HCT116 (cell line): Measurements from ENCODE around the gene LRCH1. TPM values are rescaled to one million over a fixed set of nuclear protein-coding genes. Genes with fewer than 3 reads are reported as not detected.

Experiments used
- ATAC-seq: fragments of 200-7000 bp; cut with Tn5 transposase; 2 replicates; pipeline ENCODE4 v1.9.1; 2020; ENCODE audit warnings: mild to moderate bottlenecking, moderate library complexity
- BruUV-seq: library from RNA; stranded (reverse); fragments of 400-500 nt; replicated peaks from 2 replicates; lab custom pipeline; 2021; lab: Mats Ljungman, UMichigan
- CTCF ChIA-PET: fragments of 300-600 bp; sonication (Branson Sonifier 250); formaldehyde crosslinking; loops from one replicate; lab custom pipeline; 2021; ENCODE audit warnings: antibody characterized with exemption; lab: Charles Lee
- POLR2A ChIA-PET: fragments of 300-600, 350-600 bp; sonication (Branson Sonifier 250); formaldehyde crosslinking; loops from one replicate; lab custom pipeline; 2021; ENCODE audit warnings: antibody characterized with exemption; lab: Charles Lee
- RAD21 ChIA-PET, 2 experiments: fragments of 300-600 bp; sonication (Branson Sonifier 250); formaldehyde crosslinking; loops; one replicate each; lab custom pipeline; 2023; ENCODE audit warnings: low total read pairs in 2 of 2; ENCODE audit not compliant: uncharacterized antibody in 2 of 2, unreplicated experiment in 2 of 2, low non-redundant PET in 1 of 2; lab: Charles Lee
- DNase-seq: peaks from one replicate; pipeline ENCODE4 v3.0.0-alpha.2; 2010; ENCODE audit warnings: low read depth, low spot score
- H2AFZ ChIP-seq: fragments of 200-600 bp; shearing (Covaris generic), sonication (generic); 2 replicates; pipeline ENCODE4 v1.6.1; 2017; ENCODE audit warnings: low read depth, mixed run types, mixed read lengths, antibody characterized with exemption, low read length; ENCODE audit not compliant: poor library complexity, severe bottlenecking
- H3K27ac ChIP-seq: 2 replicates; pipeline ENCODE4 v1.5.1; 2012; ENCODE audit warnings: low read depth, low read length
- H3K27me3 ChIP-seq: fragments of 200-600 bp; sonication (generic); 2 replicates; pipeline ENCODE4 v1.6.1; 2016; ENCODE audit warnings: mixed run types, low read length, mixed read lengths; ENCODE audit not compliant: insufficient read depth
- H3K36me3 ChIP-seq, 2 experiments: fragments of 200-500 bp in 1 of 2; fragments of 200-600 bp in 1 of 2; sonication (Bioruptor generic) in 1 of 2; sonication (generic) in 1 of 2; 2 replicates each; pipeline versions ENCODE4 v1.5.1 to v1.6.1; 2014 to 2016; ENCODE audit warnings: low read length in 2 of 2, inconsistent platforms in 1 of 2, mixed read lengths in 1 of 2, mixed run types in 1 of 2; ENCODE audit not compliant: insufficient read depth in 2 of 2, control insufficient read depth in 1 of 2
- H3K4me1 ChIP-seq, 2 experiments: fragments of 200-600 bp in 1 of 2; sonication (generic) in 1 of 2; 2 replicates each; pipeline versions ENCODE4 v1.5.1 to v1.6.1; 2012 to 2017; ENCODE audit warnings: low read length in 2 of 2, inconsistent platforms in 1 of 2, mild to moderate bottlenecking in 1 of 2, mixed read lengths in 1 of 2, mixed run types in 1 of 2, moderate library complexity in 1 of 2; ENCODE audit not compliant: insufficient read depth in 2 of 2, control insufficient read depth in 1 of 2
- H3K4me2 ChIP-seq: fragments of 200-600 bp; sonication (generic); 2 replicates; pipeline ENCODE4 v1.6.1; 2017; ENCODE audit warnings: mixed run types, low read length, mixed read lengths
- H3K4me3 ChIP-seq, 2 experiments: fragments of 200-600 bp in 1 of 2; sonication (generic) in 1 of 2; replicated peaks in 1 of 2; 2 replicates each; pipeline ENCODE4 v1.5.1; 2011 to 2016; ENCODE audit warnings: low read length in 2 of 2, control low read depth in 1 of 2, low read depth in 1 of 2, mild to moderate bottlenecking in 1 of 2, mixed read lengths in 1 of 2, mixed run types in 1 of 2
- H3K79me2 ChIP-seq: fragments of 200-600 bp; sonication (generic); 2 replicates; pipeline ENCODE4 v1.6.1; 2017; ENCODE audit warnings: mild to moderate bottlenecking, mixed run types, low read length, moderate library complexity, mixed read lengths; ENCODE audit not compliant: insufficient read depth
- H3K9ac ChIP-seq: fragments of 200-600 bp; sonication (generic); 2 replicates; pipeline ENCODE4 v1.6.1; 2016; ENCODE audit warnings: low read length, mixed read lengths
- H3K9me2 ChIP-seq: fragments of 200-600 bp; sonication (generic), shearing (Covaris generic); 2 replicates; pipeline ENCODE4 v1.6.1; 2017; ENCODE audit warnings: mixed run types, mild to moderate bottlenecking, moderate library complexity; ENCODE audit not compliant: insufficient read depth
- H3K9me3 ChIP-seq, 2 experiments: fragments of 200-500 bp in 1 of 2; fragments of 200-600 bp in 1 of 2; sonication (Bioruptor generic) in 1 of 2; sonication (generic) in 1 of 2; 2 replicates each; pipeline ENCODE4 v1.6.1; 2014 to 2017; ENCODE audit warnings: low read length in 2 of 2, mixed read lengths in 2 of 2, inconsistent platforms in 1 of 2, low read depth in 1 of 2, mild to moderate bottlenecking in 1 of 2, mixed run types in 1 of 2, moderate library complexity in 1 of 2; ENCODE audit not compliant: control insufficient read depth in 1 of 2, insufficient read depth in 1 of 2
- H4K20me1 ChIP-seq: fragments of 200-600 bp; sonication (generic), shearing (Covaris generic); 2 replicates; pipeline ENCODE4 v1.6.1; 2017; ENCODE audit warnings: mixed run types, mild to moderate bottlenecking, moderate library complexity; ENCODE audit not compliant: insufficient read depth
- ATF3 ChIP-seq: IDR thresholded peaks from 2 replicates; pipeline ENCODE4 v1.6.1; 2012
- CBX3 ChIP-seq: IDR thresholded peaks from 2 replicates; pipeline ENCODE4 v1.6.1; 2012; ENCODE audit warnings: low read depth
- CTCF ChIP-seq, 3 experiments: fragments of 200-600 bp in 1 of 3; sonication (generic) in 1 of 3; IDR thresholded peaks in 2 of 3; conservative IDR thresholded peaks in 1 of 3; 2 replicates each; pipeline ENCODE4 v1.5.1; 2012 to 2017; ENCODE audit warnings: low read depth in 2 of 3, low read length in 2 of 3, antibody characterized with exemption in 1 of 3, borderline replicate concordance in 1 of 3, control low read depth in 1 of 3, mild to moderate bottlenecking in 1 of 3, mixed read lengths in 1 of 3, mixed run types in 1 of 3, moderate library complexity in 1 of 3; ENCODE audit not compliant: insufficient read depth in 1 of 3
- ELF1 ChIP-seq: IDR thresholded peaks from 2 replicates; pipeline ENCODE4 v1.6.1; 2012; ENCODE audit warnings: low read depth, borderline replicate concordance
- EZH2 ChIP-seq: fragments of 200-600 bp; sonication (generic); IDR thresholded peaks from 2 replicates; pipeline ENCODE4 v1.6.1; 2017; ENCODE audit warnings: antibody characterized with exemption, mixed run types
- FOSL1 ChIP-seq: IDR thresholded peaks from 2 replicates; pipeline ENCODE4 v1.6.1; 2012; ENCODE audit warnings: low read depth
- JUND ChIP-seq: IDR thresholded peaks from 2 replicates; pipeline ENCODE4 v1.6.1; 2012
- MAX ChIP-seq: IDR thresholded peaks from 2 replicates; pipeline ENCODE4 v1.6.1; 2012
- POLR2AphosphoS5 ChIP-seq: IDR thresholded peaks from 2 replicates; pipeline ENCODE4 v1.6.1; 2011; ENCODE audit warnings: mild to moderate bottlenecking, low read depth, low read length, moderate library complexity
- RAD21 ChIP-seq: IDR thresholded peaks from 2 replicates; pipeline ENCODE4 v1.6.1; 2012; ENCODE audit warnings: low read depth, mild to moderate bottlenecking
- REST ChIP-seq: IDR thresholded peaks from 2 replicates; pipeline ENCODE4 v1.6.1; 2012; ENCODE audit warnings: low read depth
- SIN3A ChIP-seq: IDR thresholded peaks from 2 replicates; pipeline ENCODE4 v1.6.1; 2012; ENCODE audit warnings: low read depth
- SP1 ChIP-seq: IDR thresholded peaks from 2 replicates; pipeline ENCODE4 v1.6.1; 2012; ENCODE audit warnings: low read depth
- SRF ChIP-seq: IDR thresholded peaks from 2 replicates; pipeline ENCODE4 v1.6.1; 2012; ENCODE audit warnings: low read depth
- YY1 ChIP-seq: IDR thresholded peaks from 2 replicates; pipeline ENCODE4 v1.6.1; 2011; ENCODE audit warnings: low read length, low read depth, moderate library complexity, mild to moderate bottlenecking; ENCODE audit not compliant: insufficient replicate concordance; ENCODE audit errors: extremely low read depth
- ZBTB33 ChIP-seq: IDR thresholded peaks from 2 replicates; pipeline ENCODE4 v1.6.1; 2011; ENCODE audit warnings: mild to moderate bottlenecking, low read length, moderate library complexity; ENCODE audit not compliant: insufficient replicate concordance; ENCODE audit errors: extremely low read depth
- ZFX ChIP-seq: fragments of 450-650 bp; IDR thresholded peaks from 2 replicates; pipeline ENCODE4 v1.6.1; 2017
- ZNF274 ChIP-seq: fragments of 200-500 bp; sonication (Bioruptor generic); IDR thresholded peaks from 2 replicates; pipeline ENCODE4 v1.6.1; 2014; ENCODE audit warnings: mild to moderate bottlenecking, low read depth, low read length, inconsistent platforms
- intact Hi-C: fragments of 100-400 bp; cut with micrococcal nuclease; formaldehyde crosslinking; loops from 2 replicates; pipeline ENCODE4 v1.10.0; 2022
- total RNA-seq: library from RNA; stranded (reverse); gene quantifications from one replicate; pipeline ENCODE4 v1.2.1, GENCODE V29; 2021; ENCODE audit not compliant: unreplicated experiment

LRCH1 gene
- total RNA-seq, 1 experiment from 2014 or later: 15.6 TPM

- ChIA-PET CTCF (no interaction called here), POLR2A (no interaction called here), RAD21 (no interaction called here)
- Histone ChIP-seq H3K9me2 (no peaks in the 10 kb centered on the region), H3K36me3 (no peaks in the 10 kb centered on the region), H3K27me3 (no peaks in the 10 kb centered on the region), H4K20me1 (no peaks in the 10 kb centered on the region), H3K4me1 (no peaks in the 10 kb centered on the region), H3K9me3 (no peaks in the 10 kb centered on the region), H3K27ac (no peak overlapping the region), H3K79me2 (no peaks in the 10 kb centered on the region), H3K4me2 (no peak overlapping the region), H2AFZ (no peak overlapping the region), H3K4me3 (no peak overlapping the region), H3K9ac (no peak overlapping the region)
- no peak for DNase-seq
- BruUV-seq: no TSS peak
- no peak for ATAC-seq
- TF ChIP-seq SIN3A: no peak
- no peak for TF ChIP-seq EZH2
- TF ChIP-seq FOSL1: no peak
- no peak for TF ChIP-seq SRF
- TF ChIP-seq JUND: no peak
- no peak for TF ChIP-seq REST
- TF ChIP-seq MAX: no peak
- no peak for TF ChIP-seq RAD21
- TF ChIP-seq SP1: no peak
- TF ChIP-seq ZFX: no peak
- TF ChIP-seq ELF1: no peak
- TF ChIP-seq ZBTB33: no peak
- TF ChIP-seq POLR2AphosphoS5: no peak
- no peak for TF ChIP-seq CBX3
- no peak for TF ChIP-seq ATF3
- no peak for TF ChIP-seq ZNF274
- no peak for TF ChIP-seq CTCF (IDR thresholded peaks at IDR 0.05 in 2 of 3, conservative IDR thresholded peaks at IDR 0.05 in 1 of 3; ENCODE audit: borderline replicate concordance in 1 of 3, insufficient read depth in 1 of 3, low read depth in 2 of 3, low read length in 2 of 3)
- TF ChIP-seq YY1: no peak
- intact Hi-C loops: no loop called here
These were observed 45.0 kb upstream of the LRCH1 start for GRCh38 chr13:46507981-46508380.
